ENCODE data around the gene DMRT1.

Gene DMRT1

GRCh38 chr9:1009101-1009707, 167.7 kb downstream of the DMRT1 start:
- TF ChIP-seq CTCF (conservative IDR thresholded peaks at IDR 0.05): peak; percentile 99
- no peak overlapping the region for H3K27ac ChIP-seq

GRCh38 chr9:1013021-1013420, 171.5 kb downstream of the DMRT1 start:
- no peak overlapping the region for H3K27ac ChIP-seq
- no peak for TF ChIP-seq CTCF (conservative IDR thresholded peaks at IDR 0.05)

- H3K27ac ChIP-seq: no peak overlapping the region
- no peak for TF ChIP-seq CTCF (conservative IDR thresholded peaks at IDR 0.05)
Observed at GRCh38 chr9:1014225-1014624, 172.7 kb downstream of the DMRT1 start.

GRCh38 chr9:1014640-1015039, 173.1 kb downstream of the DMRT1 start:
- H3K27ac ChIP-seq: no peak overlapping the region
- TF ChIP-seq CTCF (conservative IDR thresholded peaks at IDR 0.05): no peak

GRCh38 chr9:1018121-1018520, 176.6 kb downstream of the DMRT1 start:
- H3K27ac ChIP-seq: no peak overlapping the region
- peak; percentile 83 for TF ChIP-seq CTCF (conservative IDR thresholded peaks at IDR 0.05)
